ENCODE data around the gene PHF1. TPM values are rescaled to one million over a fixed set of nuclear protein-coding genes. Genes with fewer than 3 reads are reported as not detected.
A peak's percentile ranks its signal among the peaks of the same experiment; 100 is the strongest.

PHF1 gene
- total and polyA plus RNA-seq, 2 of the 13 experiments (the other 11 are each of a cell fraction or from before 2014, with no cell fraction given) = 25.4 to 61.9 TPM

GRCh38 chr6:33410050-33410710 is 634 bp upstream of the PHF1 start (continued):
- TF ChIP-seq, protein P1, sequence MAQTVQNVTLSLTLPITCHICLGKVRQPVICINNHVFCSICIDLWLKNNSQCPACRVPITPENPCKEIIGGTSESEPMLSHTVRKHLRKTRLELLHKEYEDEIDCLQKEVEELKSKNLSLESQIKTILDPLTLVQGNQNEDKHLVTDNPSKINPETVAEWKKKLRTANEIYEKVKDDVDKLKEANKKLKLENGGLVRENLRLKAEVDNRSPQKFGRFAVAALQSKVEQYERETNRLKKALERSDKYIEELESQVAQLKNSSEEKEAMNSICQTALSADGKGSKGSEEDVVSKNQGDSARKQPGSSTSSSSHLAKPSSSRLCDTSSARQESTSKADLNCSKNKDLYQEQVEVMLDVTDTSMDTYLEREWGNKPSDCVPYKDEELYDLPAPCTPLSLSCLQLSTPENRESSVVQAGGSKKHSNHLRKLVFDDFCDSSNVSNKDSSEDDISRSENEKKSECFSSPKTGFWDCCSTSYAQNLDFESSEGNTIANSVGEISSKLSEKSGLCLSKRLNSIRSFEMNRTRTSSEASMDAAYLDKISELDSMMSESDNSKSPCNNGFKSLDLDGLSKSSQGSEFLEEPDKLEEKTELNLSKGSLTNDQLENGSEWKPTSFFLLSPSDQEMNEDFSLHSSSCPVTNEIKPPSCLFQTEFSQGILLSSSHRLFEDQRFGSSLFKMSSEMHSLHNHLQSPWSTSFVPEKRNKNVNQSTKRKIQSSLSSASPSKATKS (CRISPR knock-in tag; IDR thresholded peaks at IDR 0.05) = no peak
- peak; percentile 79; the same call in 1 of the 2 replicates for TF ChIP-seq ZFP37 (CRISPR knock-in tag; IDR thresholded peaks at IDR 0.05; ENCODE audit: borderline replicate concordance)
- TF ChIP-seq NBN (conservative IDR thresholded peaks at IDR 0.05) = no peak
- peak; percentile 69; the same call in 1 of the 2 replicates for TF ChIP-seq FOXK1 (CRISPR knock-in tag; IDR thresholded peaks at IDR 0.05; ENCODE audit: borderline replicate concordance, low read depth)
- no peak for TF ChIP-seq PBX2 (CRISPR knock-in tag; IDR thresholded peaks at IDR 0.05)
- TF ChIP-seq REXO4 (CRISPR knock-in tag; IDR thresholded peaks at IDR 0.05; ENCODE audit: borderline replicate concordance) = 0 out of 2 replicates have a peak, but pooled peaks have one; percentile 86
- no peak for TF ChIP-seq NCOA1 (CRISPR knock-in tag; IDR thresholded peaks at IDR 0.05)
- no peak for TF ChIP-seq SMC3 (IDR thresholded peaks at IDR 0.05; ENCODE audit: low read length)
- no peak for TF ChIP-seq U2AF2 (IDR thresholded peaks at IDR 0.05; ENCODE audit: low read depth, low read length)
- TF ChIP-seq MIER2 (CRISPR knock-in tag; IDR thresholded peaks at IDR 0.05) = 0 out of 2 replicates have a peak, but pooled peaks have one; percentile 43
- TF ChIP-seq ZNF891 (CRISPR knock-in tag; IDR thresholded peaks at IDR 0.05) = peak; percentile 96
- TF ChIP-seq, protein P2, sequence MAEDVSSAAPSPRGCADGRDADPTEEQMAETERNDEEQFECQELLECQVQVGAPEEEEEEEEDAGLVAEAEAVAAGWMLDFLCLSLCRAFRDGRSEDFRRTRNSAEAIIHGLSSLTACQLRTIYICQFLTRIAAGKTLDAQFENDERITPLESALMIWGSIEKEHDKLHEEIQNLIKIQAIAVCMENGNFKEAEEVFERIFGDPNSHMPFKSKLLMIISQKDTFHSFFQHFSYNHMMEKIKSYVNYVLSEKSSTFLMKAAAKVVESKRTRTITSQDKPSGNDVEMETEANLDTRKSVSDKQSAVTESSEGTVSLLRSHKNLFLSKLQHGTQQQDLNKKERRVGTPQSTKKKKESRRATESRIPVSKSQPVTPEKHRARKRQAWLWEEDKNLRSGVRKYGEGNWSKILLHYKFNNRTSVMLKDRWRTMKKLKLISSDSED (CRISPR knock-in tag; IDR thresholded peaks at IDR 0.05) = no peak
- no peak for TF ChIP-seq ZNF761 (CRISPR knock-in tag; conservative IDR thresholded peaks at IDR 0.05)
- TF ChIP-seq ASH2L (IDR thresholded peaks at IDR 0.05; ENCODE audit: insufficient read length, low read depth, low read length) = peak; percentile 57
- TF ChIP-seq ZSCAN9 (CRISPR knock-in tag; IDR thresholded peaks at IDR 0.05; ENCODE audit: borderline replicate concordance) = peak; percentile 84; the same call in 1 of the 2 replicates
- peak; percentile 83; the same call in 1 of the 2 replicates for TF ChIP-seq ZNF614 (CRISPR knock-in tag; IDR thresholded peaks at IDR 0.05; ENCODE audit: borderline replicate concordance)
- TF ChIP-seq PAWR (CRISPR knock-in tag; IDR thresholded peaks at IDR 0.05; ENCODE audit: borderline replicate concordance) = no peak
- TF ChIP-seq ZNF138 (CRISPR knock-in tag; IDR thresholded peaks at IDR 0.05; ENCODE audit: low read depth) = peak; percentile 95
- TF ChIP-seq ATM (IDR thresholded peaks at IDR 0.05; ENCODE audit: borderline replicate concordance) = no peak
- peak; percentile 95 for TF ChIP-seq ZNF766 (CRISPR knock-in tag; IDR thresholded peaks at IDR 0.05; ENCODE audit: borderline replicate concordance)
- peak; percentile 86 for TF ChIP-seq ZNF777 (CRISPR knock-in tag; IDR thresholded peaks at IDR 0.05)
- no peak for TF ChIP-seq SIN3A (IDR thresholded peaks at IDR 0.05; ENCODE audit: borderline replicate concordance, low read depth, low read length)
- TF ChIP-seq ZBTB49 (CRISPR knock-in tag; IDR thresholded peaks at IDR 0.05; ENCODE audit: borderline replicate concordance) = peak; percentile 67; the same call in 1 of the 2 replicates
- no peak for TF ChIP-seq XBP1 (CRISPR knock-in tag; IDR thresholded peaks at IDR 0.05)
- TF ChIP-seq ZBTB21 (CRISPR knock-in tag; IDR thresholded peaks at IDR 0.05) = no peak
